GM18907 (cell line): ENCODE measurements around the gene AMACR.
A peak's percentile ranks its signal among the peaks of the same experiment; 100 is the strongest.
"Not testable (repeated sequence)": the region's sequence is repeated elsewhere in the genome, so short reads cannot be mapped to it uniquely, and the experiment has no call there.

Experiments used
- ATAC-seq: cut with Tn5 transposase; IDR thresholded peaks from one replicate; pipeline ENCODE4 v1.9.1; 2021; ENCODE audit warnings: mild to moderate bottlenecking, moderate library complexity; ENCODE audit not compliant: unreplicated experiment

AMACR gene

GRCh38 chr5:34038390-34038789, 30.5 kb upstream of the AMACR start:
- ATAC-seq = no peak

GRCh38 chr5:34037726-34038125, 29.9 kb upstream of the AMACR start:
- ATAC-seq = no peak

GRCh38 chr5:34035756-34036155, 27.9 kb upstream of the AMACR start:
- no peak for ATAC-seq

- peak; percentile 94 for ATAC-seq
Measured at GRCh38 chr5:34034534-34035327, 26.9 kb upstream of the AMACR start.

GRCh38 chr5:34031966-34032365, 24.1 kb upstream of the AMACR start:
- no peak for ATAC-seq

- no peak for ATAC-seq
Measured at GRCh38 chr5:34031117-34031516, 23.3 kb upstream of the AMACR start.

- ATAC-seq = not testable (repeated sequence)
Measured at GRCh38 chr5:34030585-34030984, 22.7 kb upstream of the AMACR start.

- ATAC-seq = no peak
Measured at GRCh38 chr5:34030048-34030447, 22.2 kb upstream of the AMACR start.

- ATAC-seq = no peak
Measured at GRCh38 chr5:34028349-34028748, 20.5 kb upstream of the AMACR start.

- no peak for ATAC-seq
Measured at GRCh38 chr5:34026089-34026761, 18.4 kb upstream of the AMACR start.

- peak; percentile 93 for ATAC-seq
Measured at GRCh38 chr5:34022121-34022705, 14.4 kb upstream of the AMACR start.

- ATAC-seq = no peak
Measured at GRCh38 chr5:34021334-34021733, 13.5 kb upstream of the AMACR start.

GRCh38 chr5:34020726-34021125, 12.9 kb upstream of the AMACR start:
- no peak for ATAC-seq

GRCh38 chr5:34017254-34017653, 9.4 kb upstream of the AMACR start:
- ATAC-seq = no peak

GRCh38 chr5:34016750-34017149, 8.9 kb upstream of the AMACR start:
- ATAC-seq = no peak

- ATAC-seq = no peak
Measured at GRCh38 chr5:34016222-34016621, 8.4 kb upstream of the AMACR start.

- ATAC-seq = no peak
Measured at GRCh38 chr5:34015120-34015822, 7.4 kb upstream of the AMACR start.

GRCh38 chr5:34014626-34015025, 6.8 kb upstream of the AMACR start:
- ATAC-seq = no peak

- no peak for ATAC-seq
Measured at GRCh38 chr5:34013547-34013946, 5.7 kb upstream of the AMACR start.

GRCh38 chr5:34012791-34013190, 4.9 kb upstream of the AMACR start:
- ATAC-seq = no peak

GRCh38 chr5:34011536-34011935, 3.7 kb upstream of the AMACR start:
- no peak for ATAC-seq
